ENCODE data around the gene TACR1. TPM values are rescaled to one million over a fixed set of nuclear protein-coding genes. Genes with fewer than 3 reads are reported as not detected.

TACR1 gene
- total RNA-seq, 1 experiment from 2014 or later: not detected

DNA sequence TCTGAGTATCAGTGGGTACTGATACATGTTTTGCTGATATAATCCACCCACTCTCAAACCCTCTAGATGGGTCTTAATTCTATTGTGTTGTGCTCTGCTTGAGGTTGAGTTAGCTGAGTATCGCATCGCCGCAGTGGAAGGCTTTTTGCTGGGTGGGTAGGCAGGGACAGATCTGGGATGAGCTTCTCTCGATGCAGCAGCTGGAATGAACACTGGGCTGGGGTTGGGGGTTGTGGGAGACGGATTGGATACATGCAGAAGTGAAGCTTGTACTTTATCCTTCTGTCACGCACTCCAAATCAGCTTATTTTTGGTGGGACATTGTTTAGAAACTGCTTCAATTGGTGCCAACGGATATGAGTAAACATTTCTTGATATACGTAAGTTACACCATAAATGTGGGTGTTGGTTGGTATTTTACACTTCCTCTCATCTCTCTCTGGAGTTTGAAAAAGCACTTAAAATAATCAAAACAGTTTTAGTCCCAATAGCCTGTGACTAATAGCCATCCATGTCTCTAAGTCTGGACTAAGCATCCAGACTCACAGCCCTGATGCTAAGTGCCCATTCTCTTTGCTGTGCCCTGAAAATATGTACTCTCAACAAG lies 133.8 kb downstream of the TACR1 start:
- no peak overlapping the region for H2AFZ ChIP-seq (ENCODE audit: low read depth, low read length, poor library complexity, severe bottlenecking)
- CTCF ChIA-PET: interaction anchor here (1.7 kb wide), 1 partner anchor 177 kb away, joined by 16 read pairs; no protein-coding TSS in a partner anchor
- no peaks in the 10 kb centered on the region for H4K20me1 ChIP-seq (ENCODE audit: insufficient read depth)
- H3K9ac ChIP-seq (ENCODE audit: low read length): no peak overlapping the region
- intact Hi-C loops (cut with micrococcal nuclease): loop anchor here (1.0 to 10.0 kb wide), 4 partner anchors 151 to 539 kb away; no protein-coding TSS in a partner anchor
- H3K36me3 ChIP-seq (ENCODE audit: control insufficient read depth in 1 of 2, insufficient read depth in 2 of 2, low read length in 2 of 2): no peaks in the 10 kb centered on the region
- BruUV-seq (replicated peaks): no TSS peak
- no peak overlapping the region for H3K4me3 ChIP-seq (replicated peaks in 1 of 2; ENCODE audit: low read depth in 1 of 2, low read length in 2 of 2)
- no peak overlapping the region for H3K4me2 ChIP-seq (ENCODE audit: low read length)
- POLR2A ChIA-PET: no interaction called here
- H3K9me3 ChIP-seq (ENCODE audit: control insufficient read depth in 1 of 2, insufficient read depth in 1 of 2, low read depth in 1 of 2, low read length in 2 of 2): no peaks in the 10 kb centered on the region
- no peak overlapping the region for H3K27ac ChIP-seq (ENCODE audit: low read depth, low read length)
- TF ChIP-seq CBX3 (IDR thresholded peaks at IDR 0.05; ENCODE audit: low read depth): no peak
- no peak for TF ChIP-seq ZFX (IDR thresholded peaks at IDR 0.05)
- no peak for TF ChIP-seq POLR2AphosphoS5 (IDR thresholded peaks at IDR 0.05; ENCODE audit: low read depth, low read length)
- TF ChIP-seq SRF (IDR thresholded peaks at IDR 0.05; ENCODE audit: low read depth): no peak
- TF ChIP-seq, protein P1, sequence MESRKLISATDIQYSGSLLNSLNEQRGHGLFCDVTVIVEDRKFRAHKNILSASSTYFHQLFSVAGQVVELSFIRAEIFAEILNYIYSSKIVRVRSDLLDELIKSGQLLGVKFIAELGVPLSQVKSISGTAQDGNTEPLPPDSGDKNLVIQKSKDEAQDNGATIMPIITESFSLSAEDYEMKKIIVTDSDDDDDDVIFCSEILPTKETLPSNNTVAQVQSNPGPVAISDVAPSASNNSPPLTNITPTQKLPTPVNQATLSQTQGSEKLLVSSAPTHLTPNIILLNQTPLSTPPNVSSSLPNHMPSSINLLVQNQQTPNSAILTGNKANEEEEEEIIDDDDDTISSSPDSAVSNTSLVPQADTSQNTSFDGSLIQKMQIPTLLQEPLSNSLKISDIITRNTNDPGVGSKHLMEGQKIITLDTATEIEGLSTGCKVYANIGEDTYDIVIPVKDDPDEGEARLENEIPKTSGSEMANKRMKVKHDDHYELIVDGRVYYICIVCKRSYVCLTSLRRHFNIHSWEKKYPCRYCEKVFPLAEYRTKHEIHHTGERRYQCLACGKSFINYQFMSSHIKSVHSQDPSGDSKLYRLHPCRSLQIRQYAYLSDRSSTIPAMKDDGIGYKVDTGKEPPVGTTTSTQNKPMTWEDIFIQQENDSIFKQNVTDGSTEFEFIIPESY (IDR thresholded peaks at IDR 0.05; ENCODE audit: extremely low read depth, insufficient replicate concordance, low read length): no peak
- no peak for TF ChIP-seq JUND (IDR thresholded peaks at IDR 0.05)
- no peak for TF ChIP-seq FOSL1 (IDR thresholded peaks at IDR 0.05; ENCODE audit: low read depth)
- no peak for TF ChIP-seq SIN3A (IDR thresholded peaks at IDR 0.05; ENCODE audit: low read depth)
- TF ChIP-seq, protein P2, sequence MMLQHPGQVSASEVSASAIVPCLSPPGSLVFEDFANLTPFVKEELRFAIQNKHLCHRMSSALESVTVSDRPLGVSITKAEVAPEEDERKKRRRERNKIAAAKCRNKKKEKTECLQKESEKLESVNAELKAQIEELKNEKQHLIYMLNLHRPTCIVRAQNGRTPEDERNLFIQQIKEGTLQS (IDR thresholded peaks at IDR 0.05): no peak
- TF ChIP-seq, protein P3, sequence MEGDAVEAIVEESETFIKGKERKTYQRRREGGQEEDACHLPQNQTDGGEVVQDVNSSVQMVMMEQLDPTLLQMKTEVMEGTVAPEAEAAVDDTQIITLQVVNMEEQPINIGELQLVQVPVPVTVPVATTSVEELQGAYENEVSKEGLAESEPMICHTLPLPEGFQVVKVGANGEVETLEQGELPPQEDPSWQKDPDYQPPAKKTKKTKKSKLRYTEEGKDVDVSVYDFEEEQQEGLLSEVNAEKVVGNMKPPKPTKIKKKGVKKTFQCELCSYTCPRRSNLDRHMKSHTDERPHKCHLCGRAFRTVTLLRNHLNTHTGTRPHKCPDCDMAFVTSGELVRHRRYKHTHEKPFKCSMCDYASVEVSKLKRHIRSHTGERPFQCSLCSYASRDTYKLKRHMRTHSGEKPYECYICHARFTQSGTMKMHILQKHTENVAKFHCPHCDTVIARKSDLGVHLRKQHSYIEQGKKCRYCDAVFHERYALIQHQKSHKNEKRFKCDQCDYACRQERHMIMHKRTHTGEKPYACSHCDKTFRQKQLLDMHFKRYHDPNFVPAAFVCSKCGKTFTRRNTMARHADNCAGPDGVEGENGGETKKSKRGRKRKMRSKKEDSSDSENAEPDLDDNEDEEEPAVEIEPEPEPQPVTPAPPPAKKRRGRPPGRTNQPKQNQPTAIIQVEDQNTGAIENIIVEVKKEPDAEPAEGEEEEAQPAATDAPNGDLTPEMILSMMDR (IDR thresholded peaks at IDR 0.05 in 2 of 3, conservative IDR thresholded peaks at IDR 0.05 in 1 of 3; ENCODE audit: borderline replicate concordance in 1 of 3, insufficient read depth in 1 of 3, low read depth in 2 of 3, low read length in 2 of 3): no peak
- no peak for TF ChIP-seq ELF1 (IDR thresholded peaks at IDR 0.05; ENCODE audit: borderline replicate concordance, low read depth)
- TF ChIP-seq RAD21 (IDR thresholded peaks at IDR 0.05; ENCODE audit: low read depth): no peak
- TF ChIP-seq EZH2phosphoT487 (IDR thresholded peaks at IDR 0.05; ENCODE audit: borderline replicate concordance): no peak
- no peak for TF ChIP-seq ZNF274 (IDR thresholded peaks at IDR 0.05; ENCODE audit: low read depth, low read length)
- TF ChIP-seq EZH2 (IDR thresholded peaks at IDR 0.05): no peak
- no peak for TF ChIP-seq YY1 (IDR thresholded peaks at IDR 0.05; ENCODE audit: extremely low read depth, insufficient replicate concordance, low read depth, low read length)
- no peaks in the 10 kb centered on the region for H3K4me1 ChIP-seq (ENCODE audit: control insufficient read depth in 1 of 2, insufficient read depth in 2 of 2, low read length in 2 of 2)
- no peak for DNase-seq (ENCODE audit: low read depth, low spot score)
- no peak for ATAC-seq
- RAD21 ChIA-PET (ENCODE audit: low non-redundant PET in 1 of 2, low total read pairs in 2 of 2, uncharacterized antibody in 2 of 2, unreplicated experiment in 2 of 2): no interaction called here
- H3K27me3 ChIP-seq (ENCODE audit: insufficient read depth, low read length): 0 out of 2 replicates have a peak, but pooled peaks cover 3% of the 10 kb centered on the region
- no peaks in the 10 kb centered on the region for H3K9me2 ChIP-seq (ENCODE audit: insufficient read depth)
- no peaks in the 10 kb centered on the region for H3K79me2 ChIP-seq (ENCODE audit: insufficient read depth, low read length)

Measured in HCT116 (cell line).